T-helper 9 cell (primary cell): ENCODE data around the gene STAT3.

ENCODE experiments used
- DNase-seq: peaks from one replicate; pipeline ENCODE4 v3.0.0-alpha.2; 2020

The STAT3 gene

DNA sequence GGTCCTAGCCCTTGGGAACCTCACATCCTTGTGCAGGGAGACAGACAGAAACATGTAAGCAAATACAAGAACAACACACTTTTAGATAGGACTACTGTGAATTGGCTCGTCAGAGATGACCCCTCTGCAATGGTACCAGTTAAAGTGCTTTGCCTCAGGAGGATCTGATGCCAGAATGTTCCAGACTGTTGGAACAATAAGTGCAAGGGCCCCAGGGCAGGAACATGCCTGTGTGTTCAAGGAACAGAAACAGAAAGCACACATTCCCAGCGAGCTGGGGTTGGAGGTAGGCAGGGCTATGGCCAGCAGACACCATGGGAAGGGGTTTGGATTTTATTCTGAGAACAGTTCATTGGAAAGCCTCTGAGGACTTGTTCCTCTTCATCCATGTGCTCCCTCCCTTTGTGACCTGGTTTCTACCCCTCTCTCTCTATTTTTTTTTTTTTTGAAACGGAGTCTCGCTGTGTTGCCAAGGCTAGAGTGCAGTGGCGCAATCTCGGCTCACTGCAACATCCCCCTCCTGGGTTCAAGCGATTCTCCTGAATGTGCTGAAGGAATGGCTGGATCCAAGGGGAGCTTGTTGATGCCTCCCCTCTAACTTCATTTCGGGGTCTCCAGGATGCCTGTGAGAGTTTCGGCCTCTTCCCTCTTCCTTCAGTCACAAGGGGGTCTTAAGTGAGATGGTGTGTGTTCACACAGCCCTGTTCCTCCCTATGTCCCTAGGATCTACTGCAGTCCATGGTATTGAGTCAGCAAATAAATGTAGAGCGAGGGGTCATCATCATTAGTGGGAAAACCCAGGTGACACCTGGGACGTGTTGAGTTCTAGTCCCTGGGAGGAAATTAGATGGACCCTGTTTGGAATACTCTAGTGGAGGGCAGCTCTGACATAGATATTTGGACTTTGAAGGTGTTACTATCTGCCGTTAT, 93.5 kb downstream of the STAT3 start:
- DNase-seq = no peak

GRCh38 chr17:42291129-42291528, 97.1 kb downstream of the STAT3 start:
- DNase-seq = no peak

GRCh38 chr17:42290577-42290976, 97.7 kb downstream of the STAT3 start:
- no peak for DNase-seq

DNA sequence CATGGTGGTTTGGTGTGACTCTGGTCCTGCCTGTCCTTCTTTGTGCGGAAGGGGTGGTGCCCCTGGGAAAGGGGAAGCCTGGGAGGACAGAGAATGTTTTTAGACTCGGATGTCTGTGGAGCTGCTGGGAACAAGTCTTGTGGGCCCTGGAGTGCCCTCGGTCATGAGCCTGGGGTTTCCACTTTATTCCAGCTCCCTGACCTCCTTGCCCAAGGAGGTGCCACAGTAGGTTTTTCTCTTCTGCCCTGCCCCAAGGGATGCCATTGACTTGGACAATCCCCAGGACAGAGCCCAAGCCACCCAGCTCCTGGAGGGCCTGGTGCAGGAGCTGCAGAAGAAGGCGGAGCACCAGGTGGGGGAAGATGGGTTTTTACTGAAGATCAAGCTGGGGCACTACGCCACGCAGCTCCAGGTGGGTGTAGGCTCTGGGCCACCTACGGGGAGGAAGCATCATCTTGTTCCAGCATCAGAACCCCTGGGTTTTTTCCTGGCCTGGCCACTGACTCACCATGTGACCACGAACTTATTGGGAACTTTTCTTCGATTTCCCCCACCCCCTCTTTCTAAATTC, 98.5 kb downstream of the STAT3 start:
- peak; percentile 27 for DNase-seq

- peak; percentile 43 for DNase-seq
These were observed 99.2 kb downstream of the STAT3 start for GRCh38 chr17:42288803-42289610.

DNA sequence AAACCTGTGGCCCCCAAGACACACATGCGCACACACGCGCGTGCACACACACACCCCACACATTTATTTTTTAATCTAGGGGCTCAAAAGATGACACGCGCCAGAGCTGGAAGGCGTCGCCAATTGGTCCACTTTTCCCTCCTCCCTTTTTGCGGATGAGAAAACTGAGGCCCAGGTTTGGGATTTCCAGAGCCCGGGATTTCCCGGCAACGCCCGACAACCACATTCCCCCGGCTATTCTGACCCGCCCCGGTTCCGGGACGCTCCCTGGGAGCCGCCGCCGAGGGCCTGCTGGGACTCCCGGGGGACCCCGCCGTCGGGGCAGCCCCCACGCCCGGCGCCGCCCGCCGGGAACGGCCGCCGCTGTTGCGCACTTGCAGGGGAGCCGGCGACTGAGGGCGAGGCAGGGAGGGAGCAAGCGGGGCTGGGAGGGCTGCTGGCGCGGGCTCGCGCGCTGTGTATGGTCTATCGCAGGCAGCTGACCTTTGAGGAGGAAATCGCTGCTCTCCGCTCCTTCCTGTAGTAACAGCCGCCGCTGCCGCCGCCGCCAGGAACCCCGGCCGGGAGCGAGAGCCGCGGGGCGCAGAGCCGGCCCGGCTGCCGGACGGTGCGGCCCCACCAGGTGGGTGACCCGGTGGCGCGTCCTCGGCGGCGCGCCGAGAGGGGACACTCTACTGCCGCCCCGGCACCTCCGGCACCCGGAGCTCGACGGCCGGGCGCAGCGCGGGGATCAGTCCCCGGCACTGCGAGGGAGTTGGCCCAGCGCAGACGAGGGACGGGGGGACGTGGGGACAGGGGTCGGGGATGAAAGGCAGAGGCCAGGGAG, 100.1 kb downstream of the STAT3 start, which contains the start of gene STAT5A:
Gene STAT5A, plus strand, starts transcription at position 522 of the 826 bp plus-strand sequence. CDS start 914 bp downstream, outside the sequence.
- peak; percentile 69 for DNase-seq

- DNase-seq = peak; percentile 21
These were observed 100.8 kb downstream of the STAT3 start for GRCh38 chr17:42287305-42287976.

GRCh38 chr17:42286411-42287221, 101.6 kb downstream of the STAT3 start:
- DNase-seq = no peak

- no peak for DNase-seq
These were observed 102.7 kb downstream of the STAT3 start for GRCh38 chr17:42285346-42286050.

GRCh38 chr17:42284566-42284965, 103.7 kb downstream of the STAT3 start:
- DNase-seq = no peak

DNA sequence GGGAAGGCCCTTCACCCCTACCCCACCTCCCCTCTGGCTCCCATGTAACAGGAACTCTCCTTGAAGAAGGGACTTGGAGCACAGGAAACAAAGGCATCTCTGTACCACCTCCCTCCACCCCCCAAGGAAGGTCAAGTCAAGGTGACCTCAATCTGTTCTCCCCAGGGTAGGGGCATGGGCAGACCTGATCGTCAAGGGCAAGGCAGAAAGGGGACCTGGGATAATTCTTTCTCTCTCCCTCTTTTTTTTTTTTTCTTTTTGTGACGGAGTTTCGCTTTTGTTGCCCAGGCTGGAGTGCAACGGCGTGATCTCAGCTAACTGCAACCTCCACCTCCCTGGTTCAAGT, 104.2 kb downstream of the STAT3 start:
- DNase-seq = no peak

- no peak for DNase-seq
These were observed 104.8 kb downstream of the STAT3 start for GRCh38 chr17:42283241-42284023.

- DNase-seq = no peak
These were observed 105.7 kb downstream of the STAT3 start for GRCh38 chr17:42282478-42283080.

DNA sequence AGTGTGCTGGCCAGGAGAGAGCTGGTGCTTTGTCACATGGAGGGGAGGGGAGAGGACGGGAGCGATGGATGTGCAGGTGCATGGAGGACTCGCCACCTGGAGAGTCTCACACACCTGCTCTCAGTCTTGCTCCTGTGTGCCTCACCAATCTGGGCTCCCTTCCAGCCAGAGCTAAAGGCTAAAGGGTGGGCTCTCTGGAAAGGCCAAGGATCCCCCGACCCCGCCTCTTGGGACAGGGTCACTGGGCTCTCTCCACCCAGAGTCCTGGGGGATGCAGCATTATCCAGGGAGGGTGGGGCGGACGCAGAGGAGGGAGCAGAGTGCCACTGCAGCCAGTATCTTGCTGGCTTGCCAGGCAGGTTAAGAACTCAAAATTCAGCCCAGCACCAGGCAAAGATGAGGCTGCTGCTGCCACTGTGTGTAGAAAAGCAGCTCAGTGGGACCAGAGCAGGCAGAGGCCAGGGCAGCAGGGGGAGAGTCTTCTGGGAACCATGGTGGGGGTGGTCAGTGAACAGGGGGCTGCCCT, 106.6 kb downstream of the STAT3 start:
- no peak for DNase-seq

DNA sequence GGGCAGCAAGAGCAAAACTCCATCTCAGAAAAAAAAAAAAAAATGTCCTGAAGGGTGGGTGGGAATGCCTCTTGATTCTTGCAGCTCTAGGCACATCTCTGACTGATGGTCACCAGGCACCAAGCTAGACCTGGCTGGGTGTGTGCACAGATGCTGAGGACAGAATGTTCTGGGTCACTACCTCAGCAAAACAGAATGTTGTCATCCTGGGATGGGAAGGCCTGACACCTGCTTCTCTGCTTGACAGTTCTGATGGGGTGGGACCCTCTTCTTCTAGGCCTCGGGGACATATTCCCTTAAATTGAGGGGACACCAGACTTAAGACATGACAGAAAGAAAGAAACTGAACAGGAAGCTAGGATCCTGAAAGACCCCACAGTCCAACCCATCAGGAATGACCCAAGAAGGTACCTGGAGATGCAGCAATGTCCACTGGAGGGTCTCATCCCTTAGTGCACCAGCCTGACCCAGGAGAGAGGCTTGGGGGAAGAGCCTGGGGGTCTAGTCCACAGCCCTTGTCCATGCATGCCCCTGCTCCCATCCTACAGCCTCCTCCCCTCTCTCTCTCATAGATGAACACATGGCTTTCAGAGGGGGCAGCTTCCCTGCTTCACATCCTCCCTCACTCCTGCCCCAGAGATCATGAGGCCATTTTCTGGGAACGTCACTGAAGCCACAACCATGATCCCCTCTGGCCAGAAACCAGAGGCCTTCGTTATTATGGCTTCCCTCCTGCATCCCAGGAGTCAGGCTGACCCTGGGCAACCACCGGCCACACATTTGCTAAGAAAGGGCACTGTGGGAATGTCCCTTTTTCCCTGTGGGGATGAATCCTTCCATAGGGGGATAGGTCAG, 108.2 kb downstream of the STAT3 start:
- no peak for DNase-seq

GRCh38 chr17:42277342-42277712, 110.9 kb downstream of the STAT3 start:
- DNase-seq = no peak

- peak; percentile 44 for DNase-seq
These were observed 111.5 kb downstream of the STAT3 start for GRCh38 chr17:42276609-42277341.
